Stimulated activated CD4-positive, alpha-beta T cell treated with anti-CD3 and anti-CD28 coated beads, Interleukin-2, amount 100 ng/mL, for 4 hours (primary cell): ENCODE results near the gene PRKACG.
"Not testable (repeated sequence)": the region's sequence is repeated elsewhere in the genome, so short reads cannot be mapped to it uniquely, and the experiment has no call there.

Experiments
- DNase-seq: peaks from one replicate; pipeline ENCODE4 v3.0.0-alpha.2; 2020; ENCODE audit warnings: low read depth

Gene PRKACG

DNA sequence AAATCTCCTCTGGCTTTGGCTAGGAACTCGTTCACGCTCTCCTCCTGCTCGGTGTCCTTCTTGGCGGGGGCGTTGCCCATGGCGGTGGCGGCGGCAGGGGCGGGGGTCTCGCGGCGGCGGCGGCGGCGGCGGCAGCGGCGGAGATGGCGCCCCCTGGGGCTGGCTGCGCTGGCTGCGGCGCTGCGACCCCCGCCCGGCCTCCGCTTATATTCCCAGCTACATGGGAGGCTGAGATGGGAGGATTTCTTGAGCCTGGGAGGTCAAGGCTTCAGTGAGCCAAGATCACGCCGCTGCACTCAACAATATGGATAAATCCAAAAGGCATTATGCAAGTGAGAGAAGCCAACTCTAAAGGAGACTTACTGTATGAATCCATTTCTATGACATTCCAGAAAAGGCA, at the start of gene PRKACG:
TSS of gene PRKACG (minus strand) at position 101 of the 400 bp plus-strand sequence. CDS start at position 80, 21 bp downstream.
- no peak for DNase-seq

DNA sequence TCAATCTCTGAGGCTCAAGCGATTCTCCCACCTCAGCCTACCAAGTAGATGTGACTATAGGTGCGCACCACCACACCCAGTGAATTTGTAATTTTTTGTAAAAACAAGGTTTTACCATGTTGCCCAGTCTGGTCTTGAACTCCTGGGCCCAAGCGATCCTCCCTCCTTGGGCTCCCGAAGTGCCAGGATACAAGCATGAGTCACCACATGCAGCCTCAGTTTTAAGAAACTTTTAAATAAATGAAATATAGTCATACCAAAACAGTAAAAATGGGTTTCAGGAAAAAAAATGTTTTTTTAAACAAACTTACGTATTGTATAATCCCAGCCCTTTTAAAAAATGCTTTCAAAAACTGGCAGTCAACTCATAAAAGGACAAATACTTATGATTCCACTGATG, 48.3 kb upstream of the PRKACG start:
- DNase-seq = no peak

DNA sequence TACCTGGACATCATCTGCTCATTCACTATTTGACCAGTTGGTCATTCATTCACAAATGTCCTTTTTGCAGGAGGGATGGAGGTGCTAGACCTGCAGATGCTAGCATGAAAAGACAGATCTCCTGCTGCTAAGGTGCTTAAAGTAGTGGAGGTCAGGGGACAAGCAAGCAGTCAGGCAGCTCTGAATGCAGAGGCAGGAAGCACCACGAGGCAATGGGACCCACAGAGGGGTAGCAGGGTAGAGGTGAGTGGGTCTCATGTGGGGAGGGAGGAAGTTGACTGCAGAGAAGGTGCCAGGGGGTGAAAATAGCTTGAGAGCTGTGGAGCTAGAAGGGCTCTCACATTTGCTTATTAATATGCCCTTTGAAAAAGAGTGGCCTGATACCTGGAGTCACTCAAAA, 46.9 kb upstream of the PRKACG start:
- DNase-seq = no peak

DNA sequence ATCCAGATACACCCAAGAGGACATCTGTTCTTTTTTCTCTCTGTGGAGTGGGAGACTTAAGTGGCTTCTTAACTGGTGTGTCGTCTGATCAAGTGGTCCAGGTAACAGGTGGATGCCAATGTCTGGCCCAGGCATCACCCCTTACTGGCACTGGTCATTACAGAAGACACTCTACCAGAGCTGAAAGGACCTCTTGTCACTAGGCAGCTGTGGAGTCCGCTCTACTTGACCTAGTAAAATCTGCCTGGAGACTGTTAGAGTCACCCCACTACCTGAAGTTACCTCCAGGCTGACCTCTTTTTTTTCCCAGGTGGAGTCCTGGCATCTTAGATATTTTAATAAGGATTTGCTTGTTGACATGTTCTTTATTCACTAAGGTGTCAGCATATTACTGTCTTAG, 44.2 kb upstream of the PRKACG start:
- no peak for DNase-seq

DNA sequence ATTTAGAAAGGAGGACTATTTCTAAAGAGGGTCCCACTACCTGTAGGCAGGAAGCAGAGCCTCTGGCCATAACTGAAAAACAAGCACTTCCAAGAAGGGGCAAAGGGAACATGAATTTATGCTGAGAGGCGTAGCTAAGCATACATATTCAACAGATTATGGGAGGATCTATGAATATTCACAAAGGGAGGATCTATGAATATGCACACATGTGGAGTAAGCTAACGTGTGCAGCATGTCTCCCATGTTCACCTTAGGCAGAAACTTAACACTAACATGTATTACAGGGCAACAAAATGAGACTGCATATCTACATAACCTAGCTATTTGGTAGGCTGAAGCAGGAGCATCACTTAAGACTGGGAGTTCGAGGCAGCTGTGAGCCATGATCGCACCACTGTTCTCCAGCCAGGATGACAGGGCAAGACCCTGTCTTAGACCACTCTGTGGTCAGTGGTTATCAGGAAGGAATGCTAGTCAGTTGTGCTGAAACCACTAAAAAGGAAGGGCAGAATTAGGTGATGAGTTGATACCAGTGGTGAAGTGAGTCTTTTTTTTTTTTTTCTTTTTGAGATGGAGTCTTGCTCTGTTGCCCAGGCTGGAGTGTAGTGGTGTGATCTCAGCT, 42.4 kb upstream of the PRKACG start:
- no peak for DNase-seq

DNA sequence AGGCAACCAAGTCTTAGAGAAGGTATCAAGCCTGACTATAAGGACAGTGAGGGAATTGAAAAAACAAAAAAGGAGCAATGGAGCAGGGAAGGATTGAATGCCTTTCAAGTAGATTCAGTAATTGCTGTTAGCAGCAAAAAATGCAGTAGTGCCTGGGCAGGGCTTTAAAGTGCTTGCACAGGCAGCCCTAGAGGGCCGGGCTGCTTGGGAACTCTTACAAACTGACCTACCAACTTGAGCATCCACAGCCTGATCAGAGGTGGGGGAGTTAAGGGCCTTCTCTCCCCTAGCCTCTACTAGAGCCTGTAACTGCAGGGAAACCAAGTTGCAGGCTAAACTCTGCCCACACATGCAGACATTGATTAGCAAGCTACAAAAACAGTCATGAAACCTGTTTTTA, 41.1 kb upstream of the PRKACG start:
- no peak for DNase-seq

DNA sequence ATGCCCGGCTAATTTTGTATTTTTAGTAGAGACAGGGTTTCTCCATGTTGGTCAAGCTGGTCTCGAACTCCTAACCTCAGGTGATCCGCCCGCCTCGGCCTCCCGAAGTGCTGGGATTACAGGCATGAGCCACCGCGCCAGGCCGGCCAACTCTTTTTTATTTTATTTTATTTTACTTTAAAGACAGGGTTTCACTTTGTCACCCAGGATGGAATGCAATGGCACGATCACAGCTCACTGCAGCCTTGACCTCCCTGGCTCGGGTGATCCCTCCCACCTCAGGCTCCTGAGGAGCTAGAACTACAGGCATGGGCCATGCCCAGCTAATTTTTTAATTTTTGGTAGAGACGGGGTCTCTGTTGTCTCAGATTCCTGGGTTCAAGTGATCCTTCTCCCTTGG, 37.0 kb upstream of the PRKACG start:
- DNase-seq = not testable (repeated sequence)

DNA sequence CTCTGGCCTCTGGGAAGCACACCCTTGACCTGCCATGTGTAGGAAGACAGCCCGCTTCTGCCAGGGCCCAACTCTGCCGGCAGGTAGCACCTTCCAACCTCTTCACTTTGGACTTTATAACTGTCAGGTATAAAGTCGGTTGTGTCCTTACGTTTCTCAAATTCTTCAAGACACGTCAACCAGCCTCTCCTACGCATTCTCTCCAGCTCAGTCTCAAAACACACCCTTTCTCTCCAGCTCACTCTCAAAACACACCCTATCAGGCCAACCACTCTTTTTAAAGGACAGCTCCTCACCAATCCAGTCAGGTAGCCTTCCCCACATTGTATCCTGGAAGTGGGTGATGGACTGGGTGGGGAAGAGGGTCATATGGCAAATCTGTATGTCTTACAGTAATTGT, 35.2 kb upstream of the PRKACG start:
- DNase-seq = no peak

DNA sequence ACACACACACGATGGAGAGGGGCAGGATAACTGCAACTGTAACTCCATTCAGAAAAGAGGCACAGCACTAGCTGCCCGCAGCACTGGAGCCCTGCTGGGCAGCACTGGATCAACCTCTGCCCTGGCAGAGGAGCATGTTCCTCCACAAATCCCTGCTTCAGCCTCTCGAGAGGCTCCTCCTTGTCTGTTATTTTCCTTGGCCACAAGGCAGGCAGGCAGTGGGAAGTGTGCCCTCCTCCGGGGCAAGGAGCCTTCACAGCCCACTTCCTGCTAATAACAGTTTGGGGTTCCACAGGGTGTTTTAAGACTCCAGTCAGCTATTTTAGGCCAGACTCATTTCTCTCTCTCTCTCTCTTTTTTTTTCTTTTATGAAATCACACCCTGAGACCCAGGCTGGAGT, 33.5 kb upstream of the PRKACG start:
- no peak for DNase-seq

DNA sequence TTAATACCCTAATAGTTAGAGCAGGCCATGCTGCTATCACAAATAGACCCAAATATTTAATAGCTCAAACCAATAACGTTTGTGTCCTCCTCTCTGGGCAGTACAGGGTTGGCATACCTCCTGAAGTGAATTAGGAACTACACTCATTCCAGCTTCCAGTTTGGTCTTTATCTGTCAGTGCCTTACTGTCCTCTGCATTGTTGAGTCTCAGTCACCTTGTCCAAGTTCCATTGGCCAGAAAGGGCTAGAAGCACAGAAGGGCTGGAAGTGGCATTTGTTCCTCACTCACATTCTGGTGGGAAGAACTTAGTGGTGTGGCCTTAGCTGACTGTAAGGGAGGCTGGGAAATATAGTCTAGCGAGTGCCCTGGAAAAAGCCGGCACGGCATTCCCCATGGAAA, 32.8 kb upstream of the PRKACG start:
- no peak for DNase-seq

DNA sequence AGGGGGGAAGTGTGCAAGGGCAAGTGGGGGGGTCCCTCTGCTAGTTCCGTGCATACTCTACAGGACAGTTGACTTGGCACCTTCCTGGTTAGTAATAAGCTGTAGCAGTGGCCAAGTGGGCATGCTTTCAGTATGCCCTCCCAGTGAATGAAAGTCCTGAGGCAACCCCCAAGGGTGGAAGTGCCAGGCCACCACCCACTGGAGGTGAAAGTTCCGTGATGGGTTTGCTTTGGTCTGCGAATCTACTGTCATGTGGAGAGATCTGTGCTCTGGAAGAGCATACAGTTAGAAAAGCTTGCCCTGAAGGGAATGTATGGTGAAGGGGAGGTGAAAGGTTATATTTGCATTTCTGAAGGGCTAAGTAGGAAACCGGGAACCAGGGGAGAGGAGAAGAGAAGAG, 31.9 kb upstream of the PRKACG start:
- DNase-seq = no peak

DNA sequence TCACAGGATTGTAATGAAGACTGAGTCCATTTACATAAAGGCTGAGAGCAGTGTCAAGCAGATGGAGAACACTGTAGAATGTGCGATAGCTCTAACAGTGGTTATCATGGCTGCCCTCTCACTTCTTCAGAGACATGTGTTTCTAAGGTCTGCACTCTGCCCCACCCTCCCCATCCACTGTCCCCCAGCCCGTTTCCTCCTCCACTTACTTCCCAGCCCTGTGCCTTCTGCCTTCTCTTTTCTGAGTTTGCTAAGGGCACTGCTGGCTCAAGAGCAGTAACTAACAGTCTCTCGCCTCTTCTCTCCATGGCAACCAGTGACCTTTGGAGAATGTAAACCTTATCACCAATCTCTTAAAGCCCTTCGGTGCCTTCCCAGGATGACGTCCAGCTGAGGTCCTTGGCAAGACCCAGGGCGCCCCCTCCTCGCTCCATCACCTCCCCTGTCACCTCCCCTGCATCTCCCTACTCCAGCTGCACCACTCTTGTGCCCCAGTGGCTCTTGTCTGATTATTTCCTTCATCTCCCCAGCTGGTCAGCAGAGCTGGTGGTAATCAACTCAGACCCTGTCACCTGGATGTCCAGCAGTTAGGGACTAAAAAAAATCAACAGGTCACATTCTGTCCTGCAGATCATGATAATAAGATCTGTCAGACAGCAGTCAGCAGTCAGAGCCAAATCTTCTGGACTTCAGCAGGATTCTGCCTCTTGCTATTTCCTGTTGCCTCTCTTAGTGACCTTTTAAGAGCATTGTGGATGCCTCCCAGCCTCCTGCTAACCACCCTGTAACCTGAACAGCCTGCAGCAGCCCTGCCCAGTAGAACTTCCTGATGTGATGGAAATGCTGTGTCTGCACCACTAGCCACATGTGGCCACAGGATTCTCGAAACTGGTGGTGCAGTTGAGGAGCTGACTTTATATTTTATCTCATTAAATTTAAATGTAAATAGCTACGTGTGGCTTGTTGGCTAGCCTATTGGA, 30.6 kb upstream of the PRKACG start:
- DNase-seq = no peak

DNA sequence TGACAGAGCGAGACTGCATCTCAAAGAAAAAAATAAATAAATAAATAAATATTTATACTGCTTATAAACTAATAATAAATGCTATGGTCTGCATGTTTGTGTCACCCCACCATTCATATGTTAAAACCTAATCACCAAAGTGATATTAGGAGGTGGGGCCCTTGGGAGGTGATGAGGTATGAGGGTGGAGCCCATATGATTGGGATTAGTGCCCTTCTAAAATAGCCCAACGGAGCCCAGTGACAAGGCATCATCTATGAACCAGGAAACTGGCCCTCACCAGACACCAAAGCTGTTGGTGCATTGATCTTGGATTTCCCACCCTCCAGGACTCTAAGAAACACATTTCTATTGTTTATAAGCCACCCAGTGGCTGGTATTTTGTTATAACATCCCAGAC, 26.7 kb upstream of the PRKACG start:
- no peak for DNase-seq

DNA sequence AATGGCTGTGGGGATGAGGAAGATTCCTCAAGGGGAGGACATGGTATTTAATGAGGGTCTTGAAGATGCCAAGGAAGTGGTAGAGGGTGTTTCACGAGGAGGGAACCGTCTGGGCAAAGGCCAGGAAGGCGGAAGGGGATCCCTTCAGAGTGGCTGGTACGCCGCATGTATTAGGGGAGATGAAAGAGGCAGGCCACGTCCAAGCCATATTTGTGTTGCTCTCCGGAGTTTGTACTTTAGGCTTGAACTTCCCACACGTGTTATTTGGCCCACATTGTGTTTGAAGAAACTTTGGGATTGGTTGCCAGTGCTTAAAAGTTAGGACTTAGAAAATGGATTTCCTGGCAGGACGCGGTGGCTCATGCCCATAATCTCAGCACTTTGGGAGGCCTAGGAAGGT, 22.9 kb upstream of the PRKACG start:
- no peak for DNase-seq

DNA sequence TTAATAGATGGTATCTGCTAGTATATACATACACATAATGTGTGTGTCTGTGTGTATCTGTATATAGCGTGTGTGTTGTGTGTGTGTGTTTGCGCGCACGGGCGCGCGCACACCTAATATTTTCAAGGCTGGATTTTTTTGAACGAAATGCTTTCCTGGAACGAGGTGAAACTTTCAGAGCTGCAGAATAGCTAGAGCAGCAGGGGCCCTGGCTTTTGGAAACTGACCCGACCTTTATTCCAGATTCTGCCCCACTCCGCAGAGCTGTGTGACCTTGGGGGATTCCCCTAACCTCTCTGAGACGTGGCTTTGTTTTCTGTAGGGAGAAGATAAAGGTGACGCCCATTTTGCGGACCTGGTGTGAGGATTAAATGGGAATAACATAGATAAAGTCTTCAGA, 22.4 kb upstream of the PRKACG start:
- DNase-seq = no peak

DNA sequence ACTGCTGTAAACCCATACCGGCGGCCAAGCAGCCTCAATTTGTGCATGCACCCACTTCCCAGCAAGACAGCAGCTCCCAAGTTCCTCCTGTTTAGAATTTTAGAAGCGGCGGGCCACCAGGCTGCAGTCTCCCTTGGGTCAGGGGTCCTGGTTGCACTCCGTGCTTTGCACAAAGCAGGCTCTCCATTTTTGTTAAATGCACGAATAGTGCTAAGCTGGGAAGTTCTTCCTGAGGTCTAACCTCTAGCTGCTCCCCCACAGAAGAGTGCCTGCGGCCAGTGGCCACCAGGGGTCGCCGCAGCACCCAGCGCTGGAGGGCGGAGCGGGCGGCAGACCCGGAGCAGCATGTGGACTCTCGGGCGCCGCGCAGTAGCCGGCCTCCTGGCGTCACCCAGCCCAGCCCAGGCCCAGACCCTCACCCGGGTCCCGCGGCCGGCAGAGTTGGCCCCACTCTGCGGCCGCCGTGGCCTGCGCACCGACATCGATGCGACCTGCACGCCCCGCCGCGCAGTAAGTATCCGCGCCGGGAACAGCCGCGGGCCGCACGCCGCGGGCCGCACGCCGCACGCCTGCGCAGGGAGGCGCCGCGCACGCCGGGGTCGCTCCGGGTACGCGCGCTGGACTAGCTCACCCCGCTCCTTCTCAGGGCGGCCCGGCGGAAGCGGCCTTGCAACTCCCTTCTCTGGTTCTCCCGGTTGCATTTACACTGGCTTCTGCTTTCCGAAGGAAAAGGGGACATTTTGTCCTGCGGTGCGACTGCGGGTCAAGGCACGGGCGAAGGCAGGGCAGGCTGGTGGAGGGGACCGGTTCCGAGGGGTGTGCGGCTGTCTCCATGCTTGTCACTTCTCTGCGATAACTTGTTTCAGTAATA, 21.8 kb upstream of the PRKACG start, which contains the start of gene FXN:
TSS of gene FXN (plus strand) at position 315 of the 871 bp plus-strand sequence. CDS start at position 346, 31 bp downstream.
- peak; percentile 75 for DNase-seq

DNA sequence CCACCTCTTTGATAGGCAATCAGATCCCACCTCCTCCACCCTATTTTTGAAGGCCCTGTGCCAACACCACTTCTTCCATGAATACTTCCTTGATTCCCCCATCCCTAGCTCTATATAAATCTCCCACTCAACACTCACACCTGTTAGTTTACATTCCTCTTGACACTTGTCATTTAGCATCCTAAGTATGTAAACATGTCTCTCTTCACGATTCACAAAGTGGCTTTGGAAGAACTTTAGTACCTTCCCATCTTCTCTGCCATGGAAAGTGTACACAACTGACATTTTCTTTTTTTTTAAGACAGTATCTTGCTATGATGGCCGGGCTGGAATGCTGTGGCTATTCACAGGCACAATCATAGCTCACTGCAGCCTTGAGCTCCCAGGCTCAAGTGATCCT, 20.2 kb upstream of the PRKACG start:
- no peak for DNase-seq

DNA sequence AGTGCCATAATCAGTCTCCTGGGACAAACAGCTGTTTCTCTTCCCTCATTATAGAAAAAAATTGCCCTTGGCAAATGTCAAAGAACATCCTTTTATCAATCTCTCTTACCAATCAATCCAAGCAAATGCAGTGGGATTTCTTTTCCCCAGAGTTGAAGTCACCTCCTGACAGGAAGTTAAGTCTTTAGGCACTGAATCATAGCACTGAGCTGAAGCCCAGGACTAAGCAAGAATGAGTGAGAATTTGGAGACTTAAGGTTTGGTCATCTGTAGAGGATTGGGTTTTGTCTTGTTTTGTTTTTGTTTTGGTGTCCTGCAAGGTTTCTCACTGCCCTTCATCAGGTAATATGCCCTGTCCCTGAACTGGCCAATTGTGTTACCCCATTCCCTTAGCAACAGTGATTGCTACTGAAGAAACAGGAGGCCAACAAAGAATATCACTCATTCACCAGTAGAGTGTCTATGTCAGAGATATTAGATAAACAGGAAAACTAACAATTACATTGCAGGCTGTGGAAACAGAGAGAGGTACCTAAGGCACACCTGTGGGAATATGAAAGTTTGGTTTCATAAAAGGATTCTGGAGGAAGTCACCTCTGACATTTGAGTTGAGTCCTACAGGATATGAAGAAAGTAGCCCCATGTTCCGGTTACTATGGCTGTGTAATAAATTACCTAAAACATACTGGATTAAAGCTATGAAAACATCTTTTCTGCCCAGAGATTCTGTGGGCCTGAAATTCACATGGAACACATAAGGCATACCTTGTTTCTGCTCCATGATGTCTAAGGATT, 17.1 kb upstream of the PRKACG start:
- DNase-seq = no peak

DNA sequence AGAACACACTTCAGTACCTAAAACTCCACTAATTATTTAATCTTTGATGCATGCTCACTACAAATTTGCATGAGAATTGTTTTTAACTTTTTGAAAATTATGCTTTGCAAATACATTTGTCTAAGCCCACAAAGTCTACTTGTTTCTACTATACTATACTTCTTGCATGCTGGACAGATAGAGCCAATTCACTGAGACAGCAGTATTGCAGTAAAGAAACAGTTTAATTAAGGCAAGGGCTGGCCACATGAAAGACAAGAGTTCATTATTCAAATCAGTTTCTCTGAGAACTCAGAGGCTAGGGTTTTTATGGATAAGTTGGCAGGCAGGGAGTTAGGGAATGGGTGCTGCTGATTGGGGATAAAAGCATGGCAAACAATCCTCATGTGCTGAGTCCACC, 15.6 kb upstream of the PRKACG start:
- DNase-seq = no peak

DNA sequence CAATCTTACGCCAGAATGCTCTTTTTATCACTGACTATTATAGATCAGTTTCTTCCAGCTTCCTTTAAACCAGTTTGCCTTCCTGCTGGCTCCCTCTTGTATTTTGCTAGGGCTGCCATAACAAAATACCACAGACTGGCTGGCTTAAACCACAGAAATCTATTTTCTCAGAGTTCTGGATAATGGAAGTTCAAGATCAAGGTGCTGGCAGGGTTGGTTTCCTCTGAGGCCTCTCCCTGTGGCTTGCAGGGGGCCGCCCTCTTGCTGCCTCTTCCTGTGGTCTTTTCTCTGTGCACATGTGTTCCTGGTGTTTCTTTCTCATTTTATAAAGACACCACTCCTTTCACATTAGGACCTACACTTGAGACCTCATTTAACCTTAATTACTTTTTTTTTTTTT, 14.8 kb upstream of the PRKACG start:
- DNase-seq = no peak

DNA sequence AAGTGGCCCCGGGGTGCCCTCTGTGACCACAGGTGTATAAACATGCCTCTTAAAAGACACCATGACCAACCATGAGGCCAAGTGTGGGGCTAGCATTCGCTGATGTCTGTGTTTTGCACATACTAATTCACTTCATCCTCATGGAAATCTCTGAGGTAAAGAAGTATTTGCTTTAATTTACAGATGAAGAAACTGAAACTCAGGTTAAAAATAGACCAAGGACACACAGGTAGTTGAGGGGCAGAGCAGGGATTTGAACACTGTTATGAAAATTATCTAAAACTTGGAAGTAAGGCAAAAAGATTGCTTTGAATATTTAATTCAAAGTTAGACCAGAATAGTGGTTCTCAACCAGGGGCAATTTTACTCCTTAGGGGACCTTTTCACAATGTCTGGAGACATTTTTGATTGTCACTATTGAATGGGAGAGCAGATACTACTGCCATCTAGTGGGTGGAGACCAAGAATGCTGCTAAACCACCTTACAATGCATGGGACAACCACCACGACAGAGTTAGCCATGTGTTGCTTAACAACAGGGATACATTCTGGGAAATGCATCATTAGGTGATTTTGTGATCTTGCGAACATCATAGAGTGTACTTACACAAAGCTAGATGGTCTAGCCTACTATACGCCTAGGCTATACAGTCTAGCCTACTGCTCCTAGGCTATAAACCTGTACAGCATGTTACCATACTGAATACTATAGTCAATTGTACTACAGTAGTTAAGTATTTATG, 13.6 kb upstream of the PRKACG start:
- DNase-seq = no peak
